HG03196 (cell line): ENCODE results near the gene ADGRV1.

ENCODE experiments used
- ATAC-seq: cut with Tn5 transposase; IDR thresholded peaks from one replicate; pipeline ENCODE4 v1.9.1; 2021; ENCODE audit not compliant: unreplicated experiment

The ADGRV1 gene

DNA sequence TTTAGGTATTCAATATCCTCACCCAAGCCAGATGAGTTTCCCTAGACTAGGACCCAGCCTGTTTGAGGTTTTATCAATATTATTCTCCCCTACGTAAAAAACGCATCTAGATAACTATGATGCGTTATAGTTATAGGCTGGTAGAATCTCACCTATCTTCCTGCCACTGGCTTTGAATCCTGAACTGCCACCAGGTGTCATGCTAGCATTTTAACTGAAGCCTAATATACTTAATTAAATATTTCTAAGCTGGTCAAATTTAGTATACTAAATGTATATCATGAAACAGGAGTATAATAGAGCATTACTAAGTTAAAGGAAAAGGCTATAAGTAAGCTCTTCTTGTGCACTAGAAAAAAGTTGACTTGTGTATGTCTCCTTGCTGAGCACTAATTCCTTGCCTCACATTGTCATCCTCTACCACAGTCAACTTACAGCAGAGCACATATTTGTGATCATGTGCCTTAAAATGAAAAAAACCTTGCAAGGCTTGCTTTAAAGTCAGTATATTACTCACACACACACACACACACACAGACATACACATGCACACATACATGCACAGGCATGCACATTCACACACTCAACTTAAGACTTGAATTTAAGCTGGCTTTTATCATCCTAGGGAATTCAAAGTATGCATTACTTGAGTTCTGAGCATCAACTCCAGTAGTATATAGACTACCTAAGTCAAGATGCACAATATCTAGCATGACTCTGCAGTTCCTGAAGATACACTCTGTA lies 303.4 kb downstream of the ADGRV1 start:
- ATAC-seq = no peak

DNA sequence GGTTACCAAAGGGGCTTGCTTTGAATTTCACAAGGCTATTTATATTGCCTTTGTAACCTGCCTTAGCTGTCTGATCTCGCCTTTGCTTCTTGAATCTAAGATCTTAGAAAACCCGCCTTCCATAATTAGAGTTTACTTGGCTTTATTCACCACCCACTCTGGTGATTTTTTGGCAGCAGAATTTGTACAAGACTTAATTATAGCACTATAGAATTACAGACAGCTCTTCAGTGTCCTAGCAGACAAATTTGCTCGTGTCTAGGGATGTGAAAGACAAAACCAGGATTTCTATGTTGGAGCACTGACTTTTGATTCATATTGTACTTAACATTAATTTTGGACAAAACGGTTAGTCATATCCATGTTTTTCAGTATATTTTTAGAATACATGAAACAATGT lies 306.6 kb downstream of the ADGRV1 start:
- no peak for ATAC-seq

DNA sequence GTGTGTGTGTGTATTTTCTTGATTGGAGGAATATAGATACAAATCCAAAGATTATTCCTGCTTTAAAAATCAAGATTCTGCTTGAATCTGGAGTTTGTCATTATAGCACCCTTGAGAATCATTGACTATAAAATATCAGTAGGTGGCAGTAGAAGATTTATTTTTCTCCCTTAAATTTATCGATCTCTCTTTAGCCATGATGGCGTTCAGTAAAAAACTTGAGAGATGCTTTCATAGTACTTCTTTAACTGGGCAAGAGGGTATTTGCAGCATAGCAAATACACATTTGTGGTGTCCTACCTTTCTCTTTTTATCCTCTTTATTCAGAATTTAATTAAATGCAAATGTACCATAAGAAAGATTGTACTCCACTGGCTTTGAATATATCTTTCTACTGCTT lies 307.7 kb downstream of the ADGRV1 start:
- no peak for ATAC-seq

DNA sequence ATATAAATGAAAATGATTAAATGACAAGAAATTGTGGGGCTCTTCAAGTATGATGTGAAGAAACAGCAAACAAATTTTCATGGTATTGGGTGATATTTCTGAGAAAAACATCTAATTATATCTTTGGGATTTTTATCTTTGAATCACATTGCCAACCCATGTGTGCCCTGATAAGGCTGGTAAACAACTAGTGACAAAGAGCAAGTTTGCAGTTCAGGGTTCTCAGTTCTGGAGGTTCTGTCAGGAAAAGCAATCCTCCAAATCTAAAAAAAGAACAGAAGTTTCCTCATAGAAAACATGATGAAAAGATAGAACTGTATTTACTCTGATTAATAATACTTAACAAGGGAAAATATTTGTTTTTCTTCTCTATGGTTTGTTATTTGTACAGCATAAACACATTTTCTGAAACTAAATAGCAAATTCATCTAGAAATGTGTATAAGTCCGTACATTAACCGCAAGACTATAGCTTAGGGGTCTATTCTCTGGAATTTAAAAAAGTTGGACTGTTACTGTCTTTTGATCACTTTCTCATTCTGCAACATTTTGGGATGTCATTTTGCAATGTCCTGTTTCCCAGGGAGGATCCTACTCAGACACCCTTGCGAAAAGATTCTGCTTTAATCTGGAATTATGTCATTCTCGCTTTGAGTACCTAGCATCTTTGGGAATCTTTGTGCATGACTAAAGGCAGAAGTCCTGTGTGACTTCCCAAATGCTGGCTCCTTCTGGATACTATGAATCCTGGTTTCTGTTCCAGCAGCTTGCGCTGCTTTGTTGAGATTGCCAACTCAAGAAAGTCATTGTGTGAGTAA lies 308.5 kb downstream of the ADGRV1 start:
- ATAC-seq = no peak

DNA sequence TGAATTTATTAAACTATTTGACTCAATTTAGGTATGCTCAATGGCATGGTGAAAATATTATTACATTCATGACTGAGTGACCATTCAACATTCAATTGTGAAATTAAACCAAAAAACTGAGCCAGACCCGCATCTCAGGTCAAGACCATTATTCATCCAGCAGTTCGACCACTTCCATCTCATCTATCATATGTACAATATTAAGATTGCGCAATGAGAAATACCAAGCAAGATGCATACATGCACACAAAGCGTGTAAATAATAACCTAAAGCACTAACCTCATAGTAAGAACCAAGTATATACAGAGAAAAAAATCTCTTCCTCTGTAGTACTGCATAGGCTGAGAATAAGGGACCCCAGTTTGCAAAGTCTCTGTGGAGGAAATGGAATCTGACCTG lies 310.2 kb downstream of the ADGRV1 start:
- ATAC-seq = no peak

DNA sequence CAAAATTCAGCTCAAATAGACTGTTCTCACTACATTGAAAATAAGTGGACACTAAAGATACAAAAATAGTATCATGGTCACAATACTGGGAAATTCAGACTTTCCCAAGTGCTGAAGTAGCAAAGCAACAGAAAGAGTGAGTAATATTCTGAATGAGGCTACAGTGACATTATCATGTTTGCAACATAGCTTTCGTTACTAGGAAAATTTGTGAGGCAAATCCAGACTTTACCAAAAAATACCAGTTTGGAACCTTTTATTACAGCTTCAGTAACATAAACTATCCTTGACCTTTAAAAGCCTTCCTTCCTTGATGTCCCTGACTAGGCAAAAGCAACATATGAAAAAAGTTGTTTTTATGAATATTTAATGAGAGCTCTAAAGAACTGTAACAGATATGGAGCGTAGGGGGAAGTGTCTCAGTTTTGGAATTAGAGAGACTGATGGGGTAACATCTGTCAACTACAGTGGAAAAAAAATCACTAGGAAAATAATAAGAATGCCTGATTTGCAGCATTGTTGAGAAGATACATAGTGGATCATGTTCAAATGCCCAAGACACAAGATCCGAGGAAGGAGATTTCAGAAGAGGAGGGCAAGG lies 312.9 kb downstream of the ADGRV1 start:
- ATAC-seq = no peak

DNA sequence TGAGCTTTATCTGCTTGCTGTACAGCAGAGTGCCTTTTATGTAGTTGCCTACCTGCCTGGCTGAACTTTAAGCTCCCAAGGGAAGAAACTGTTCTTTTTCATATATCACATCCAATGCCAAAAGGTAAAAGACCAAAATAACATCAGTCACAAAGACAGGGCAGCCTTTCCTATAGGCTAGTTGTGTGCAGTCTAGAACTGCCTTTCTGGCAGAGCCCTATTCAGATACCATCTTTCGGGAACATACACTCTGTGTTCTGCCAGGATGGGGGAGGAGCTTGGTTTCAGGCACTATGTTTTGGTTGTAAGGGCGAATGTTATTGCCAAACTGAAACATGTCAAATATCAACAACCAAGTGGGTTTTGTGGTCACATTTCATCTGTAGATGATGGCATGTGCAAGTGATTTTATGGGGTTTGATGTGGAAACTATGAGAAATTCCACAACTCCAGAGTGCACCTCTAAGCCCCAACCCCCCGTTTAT lies 314.5 kb downstream of the ADGRV1 start:
- no peak for ATAC-seq

DNA sequence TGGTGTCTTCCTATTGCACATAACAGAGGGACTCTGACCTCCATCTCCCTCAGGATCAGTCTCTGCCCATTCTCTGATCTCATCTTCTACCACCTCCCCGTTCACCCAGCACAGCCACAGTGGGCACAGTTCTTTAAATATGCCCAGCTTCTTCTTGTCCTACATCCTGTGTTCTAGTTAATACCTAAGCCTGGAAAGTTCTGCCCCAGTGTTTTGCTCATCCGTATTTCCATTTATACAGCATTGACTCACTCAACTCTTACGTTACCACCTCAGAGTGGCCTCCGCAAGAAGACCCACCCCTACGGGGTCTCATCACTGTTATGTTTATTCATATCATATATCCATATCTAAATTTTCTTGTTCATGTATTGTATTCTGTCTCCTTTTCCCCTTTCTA lies 315.5 kb downstream of the ADGRV1 start:
- ATAC-seq = no peak

DNA sequence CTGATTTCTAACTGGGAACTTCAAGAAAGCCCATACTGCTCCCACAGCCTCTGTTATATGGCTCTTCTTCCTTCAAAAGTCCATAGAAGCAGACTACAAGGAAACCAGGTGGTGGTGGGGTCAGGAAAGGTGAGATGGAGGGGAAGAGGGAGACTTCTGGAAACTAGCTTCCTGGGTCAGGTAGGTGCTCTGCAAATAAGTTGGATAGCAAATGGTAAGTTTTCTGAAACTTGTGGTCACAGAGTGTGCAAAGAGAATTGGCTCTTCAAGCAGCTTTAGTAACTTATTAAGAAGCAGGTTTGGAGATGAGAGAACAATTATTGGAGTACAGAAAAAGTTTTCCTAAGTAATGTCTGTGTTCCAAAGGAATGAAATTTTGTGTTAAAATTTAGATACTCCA lies 316.9 kb downstream of the ADGRV1 start:
- ATAC-seq = no peak

DNA sequence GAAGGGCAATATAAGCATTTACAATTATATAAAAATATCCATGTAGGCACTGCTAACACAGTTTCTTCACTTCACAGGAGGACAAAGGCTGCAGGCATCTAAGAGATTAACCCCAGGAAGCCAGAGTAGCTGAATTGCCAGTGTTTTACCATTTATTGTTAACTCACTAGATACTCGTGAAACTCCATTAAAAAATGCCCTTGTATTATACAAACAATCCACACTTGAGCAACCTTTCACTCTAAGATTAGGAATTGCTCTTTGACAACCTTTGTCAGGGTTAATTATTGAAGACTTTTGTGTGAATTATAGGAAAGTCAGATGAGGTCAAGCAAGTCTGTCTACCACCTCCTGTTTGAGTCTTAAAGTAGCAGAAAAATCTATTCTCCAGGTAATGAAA lies 317.8 kb downstream of the ADGRV1 start:
- no peak for ATAC-seq

DNA sequence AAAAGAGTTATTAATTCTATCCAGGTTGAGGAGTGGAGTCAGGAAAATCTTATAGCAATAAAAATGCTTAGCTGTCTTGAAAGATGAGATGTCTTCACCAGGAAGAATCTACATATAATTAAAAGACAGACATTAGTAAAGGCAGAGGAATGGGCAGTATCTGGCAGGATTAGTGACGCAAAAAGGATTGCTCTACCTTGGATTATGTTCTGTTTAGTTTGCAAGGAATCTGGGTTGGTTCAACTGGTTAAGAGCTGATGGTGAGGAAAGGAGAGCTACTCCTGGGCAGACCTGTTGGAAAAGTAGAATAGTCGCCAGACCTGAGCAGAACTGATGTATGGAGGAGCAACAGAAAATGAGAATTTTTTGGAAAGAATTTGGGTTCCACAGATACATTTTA lies 318.5 kb downstream of the ADGRV1 start:
- no peak for ATAC-seq

DNA sequence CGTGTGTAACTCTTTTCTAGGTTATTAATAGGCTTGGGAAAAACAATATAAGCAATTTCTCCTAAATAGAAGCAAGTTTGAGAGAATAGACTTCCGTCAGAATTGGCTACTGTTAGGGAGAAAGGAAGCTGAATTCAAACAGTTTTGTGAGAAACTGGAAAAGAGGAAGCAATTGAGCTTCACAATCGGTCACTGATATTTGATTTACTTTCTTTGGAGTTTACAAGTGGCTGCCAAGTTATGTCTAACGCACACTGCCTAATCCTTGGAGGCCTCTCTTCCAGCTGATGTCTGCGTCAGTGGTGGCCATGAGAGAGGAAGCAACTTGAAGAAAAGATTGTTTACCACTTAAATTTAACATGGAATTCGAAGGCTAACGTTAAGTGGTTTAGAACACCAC lies 319.5 kb downstream of the ADGRV1 start:
- ATAC-seq = no peak

DNA sequence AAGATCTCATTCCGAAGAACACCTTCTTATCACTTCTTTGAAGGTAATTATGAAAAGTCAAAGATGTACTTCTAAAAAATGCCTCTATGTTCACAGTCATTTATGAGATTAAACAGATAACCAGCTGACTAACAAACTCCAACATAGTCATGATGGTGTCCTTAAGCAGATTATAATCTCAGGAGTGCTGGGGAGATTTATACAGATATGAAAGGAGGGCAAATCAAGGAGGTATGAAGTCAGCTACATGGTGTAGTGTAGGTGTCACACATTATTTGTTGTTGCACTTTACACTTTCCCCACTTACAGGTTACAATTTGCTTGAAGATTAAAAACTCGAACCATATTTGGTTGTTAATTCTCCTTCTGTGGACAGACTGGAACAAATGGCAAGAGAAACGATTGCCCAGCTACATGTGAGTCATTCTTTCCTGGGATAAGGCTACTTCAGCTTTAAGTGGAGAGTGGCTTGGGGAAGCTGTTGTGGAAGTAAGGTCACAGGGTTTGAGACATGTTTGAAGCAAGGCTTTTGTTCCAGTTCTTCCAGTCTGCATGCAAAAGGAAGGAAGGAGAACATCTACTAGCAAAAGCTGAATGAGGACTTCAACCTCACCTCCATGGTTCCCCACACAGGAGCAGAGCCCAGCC lies 320.1 kb downstream of the ADGRV1 start:
- no peak for ATAC-seq

DNA sequence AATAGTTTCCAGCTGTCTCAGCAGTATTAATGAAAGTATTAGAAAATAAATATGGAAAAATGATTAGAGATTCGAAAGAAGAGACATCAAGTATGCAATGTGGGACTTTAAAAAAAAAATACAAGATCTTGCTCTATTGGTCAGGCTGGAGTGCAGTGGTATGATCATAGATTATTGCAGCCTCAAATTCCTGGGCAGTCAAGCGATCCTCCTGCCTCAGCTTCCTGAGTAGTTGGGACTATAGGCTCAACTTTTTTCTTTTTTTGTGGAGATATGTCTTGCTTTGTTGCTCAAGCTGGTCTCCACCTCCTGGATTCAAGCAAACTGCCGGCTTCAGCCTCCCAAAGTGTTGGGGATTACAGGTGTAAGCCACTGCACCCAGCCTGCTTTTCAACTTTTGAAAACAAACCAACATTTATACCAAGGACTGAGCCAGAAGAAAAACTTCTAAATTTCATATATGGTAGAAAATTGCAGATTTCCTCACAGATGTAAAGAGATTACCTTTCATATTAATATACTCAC lies 323.1 kb downstream of the ADGRV1 start:
- no peak for ATAC-seq

DNA sequence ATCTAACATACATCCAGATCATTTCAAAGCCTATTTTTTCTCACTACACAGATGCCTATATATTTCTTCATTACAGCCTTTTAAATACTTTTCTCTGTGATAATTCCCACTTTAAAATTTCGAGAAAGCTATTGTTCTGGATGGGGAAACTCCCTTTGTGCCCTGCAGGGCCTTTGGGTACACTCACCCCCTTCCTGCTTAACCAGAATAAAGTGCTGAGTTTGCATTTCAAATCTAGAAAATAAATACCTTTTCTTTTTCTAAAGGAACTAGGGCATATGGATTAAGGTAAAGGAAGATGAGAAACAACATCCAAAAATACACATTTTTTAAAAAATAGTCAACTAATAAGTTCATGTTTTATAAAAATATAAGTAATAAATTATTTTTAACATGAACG lies 323.9 kb downstream of the ADGRV1 start:
- ATAC-seq = no peak

DNA sequence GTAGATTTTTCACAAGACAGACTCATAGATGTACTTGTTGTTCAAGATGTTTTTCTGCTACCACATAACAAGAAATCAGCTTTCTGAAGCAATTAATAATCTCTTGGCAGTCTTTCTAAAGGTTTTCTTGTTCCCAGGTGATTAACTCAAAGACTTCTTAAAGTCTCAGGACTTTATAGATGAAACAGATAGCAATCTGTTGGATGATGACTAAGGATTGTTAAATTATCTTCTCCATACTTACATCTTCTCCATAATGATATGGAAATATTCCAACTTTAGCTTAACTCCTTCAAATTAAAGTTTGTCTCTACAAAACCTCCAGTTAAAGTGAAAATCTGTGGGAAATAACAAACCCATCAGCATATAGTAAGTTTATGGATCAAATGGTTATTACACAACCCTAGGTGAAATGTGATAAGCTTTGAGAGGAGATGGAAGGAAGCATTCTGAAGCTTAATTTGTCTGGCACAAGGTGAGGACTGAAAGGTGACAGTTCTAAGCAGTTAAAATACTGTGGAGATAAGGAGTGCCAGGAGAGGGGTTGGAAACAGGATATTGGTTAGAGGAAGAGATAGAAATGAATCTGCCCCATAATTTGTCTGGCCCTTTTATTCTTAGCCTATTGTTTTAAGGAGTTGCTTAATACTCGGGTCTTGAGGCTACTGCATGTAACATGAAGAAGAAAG lies 326.7 kb downstream of the ADGRV1 start:
- ATAC-seq = no peak

DNA sequence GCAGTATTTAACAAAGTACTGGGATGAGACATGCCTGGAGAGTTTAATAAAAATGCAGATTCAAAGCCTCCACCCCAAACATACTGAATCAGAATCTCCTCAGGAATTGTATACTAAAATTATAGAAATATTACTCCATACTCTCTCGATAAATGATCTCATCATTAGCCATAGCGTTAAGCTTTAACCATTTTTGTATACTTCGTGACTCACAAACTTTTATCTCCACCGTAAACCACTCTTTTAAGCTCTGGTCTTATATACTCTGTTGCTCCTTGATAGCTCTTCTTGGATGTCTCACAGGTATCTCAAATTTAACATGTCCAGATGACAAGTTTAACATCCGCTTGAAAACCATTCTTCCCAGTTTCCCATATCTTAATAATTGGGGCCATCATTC lies 327.8 kb downstream of the ADGRV1 start:
- no peak for ATAC-seq

DNA sequence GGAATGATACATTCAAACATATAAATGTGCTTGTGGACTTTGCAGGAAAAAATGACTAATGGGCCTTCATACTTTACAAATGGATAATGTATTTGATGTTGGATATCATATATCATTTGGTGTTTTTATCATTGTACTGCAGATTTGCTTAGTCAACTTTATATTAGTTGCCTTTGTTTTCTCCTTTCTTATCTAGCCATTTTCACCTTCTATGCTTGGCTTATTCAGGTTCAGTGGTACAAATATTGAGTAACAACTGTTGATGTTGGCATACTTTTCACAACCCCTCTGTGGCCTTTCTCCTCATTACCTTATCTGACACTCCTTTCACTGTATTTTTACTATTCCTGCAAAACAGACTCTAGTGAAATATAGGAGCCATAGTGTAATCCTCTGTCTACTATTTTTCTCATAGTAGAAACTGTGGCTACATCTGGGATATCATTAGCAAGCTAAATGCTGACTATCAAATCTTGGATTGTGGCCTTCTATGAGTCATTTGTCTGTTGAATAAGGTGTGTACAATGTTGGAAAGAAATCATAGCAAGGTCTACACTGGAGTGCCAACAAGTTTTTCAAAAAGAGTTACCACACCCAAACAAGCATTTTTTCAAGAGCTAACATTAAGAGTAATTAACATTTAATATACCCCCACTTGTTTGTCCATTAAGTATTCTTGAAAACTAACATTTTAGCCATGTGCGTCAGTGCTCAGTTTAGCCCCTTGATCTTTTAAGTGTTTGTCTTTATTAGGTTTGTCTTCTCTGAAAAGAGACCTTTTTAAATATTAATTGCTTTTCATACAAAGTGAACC lies 330.1 kb downstream of the ADGRV1 start:
- no peak for ATAC-seq

DNA sequence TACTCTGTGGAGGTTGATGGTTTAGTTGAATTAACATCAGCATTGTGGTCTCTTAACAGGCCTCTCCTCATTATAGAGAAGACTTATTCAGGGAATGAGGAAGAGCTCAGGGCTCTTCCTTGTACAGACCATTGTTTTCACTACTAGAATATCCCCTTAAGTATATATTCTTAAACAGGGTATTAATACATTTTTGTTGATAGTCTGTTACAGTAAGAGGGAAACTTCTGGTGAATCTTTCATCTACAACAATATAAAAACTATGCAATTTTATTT lies 330.7 kb downstream of the ADGRV1 start:
- ATAC-seq = no peak

DNA sequence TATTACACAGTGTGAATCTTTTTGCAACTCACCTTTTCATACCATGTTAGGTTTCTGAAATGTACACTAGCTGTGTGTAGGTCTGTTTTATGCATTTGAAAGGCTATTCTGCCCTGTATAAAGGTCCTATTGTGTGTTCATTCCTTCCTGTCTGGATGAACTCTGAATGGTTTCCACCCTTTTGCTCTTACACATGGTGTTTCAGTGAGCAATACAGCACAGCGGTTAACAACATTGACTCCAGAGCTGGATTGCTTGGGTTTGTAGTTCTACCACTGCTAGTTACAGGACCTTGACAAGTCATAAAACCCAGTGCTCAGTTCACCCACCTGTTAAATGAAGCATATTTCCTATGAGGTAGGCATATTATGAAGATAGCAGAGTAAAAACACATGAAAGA lies 331.6 kb downstream of the ADGRV1 start:
- ATAC-seq = no peak
